BJ (cell line): ENCODE measurements around the gene AAGAB. TPM values are rescaled to one million over a fixed set of nuclear protein-coding genes. Genes with fewer than 3 reads are reported as not detected.

ENCODE experiments used
- CTCF ChIA-PET: fragments of 350-600 bp; formaldehyde crosslinking; extraction: SDS; loops from one replicate; lab custom pipeline; 2021; ENCODE audit warnings: antibody characterized with exemption, inconsistent platforms; lab: Yijun Ruan, JAX
- POLR2A ChIA-PET: fragments of 300-600 bp; sonication (Branson Sonifier 250); formaldehyde crosslinking; extraction: SDS; loops from one replicate; lab custom pipeline; 2021; ENCODE audit warnings: antibody characterized with exemption; lab: Charles Lee
- DNase-seq: peaks from one replicate; pipeline ENCODE4 v3.0.0-alpha.2; 2011; ENCODE audit warnings: low read depth
- H3K27me3 ChIP-seq: 2 replicates; pipeline ENCODE4 v1.6.0; 2011; ENCODE audit warnings: low read length; ENCODE audit not compliant: control insufficient read depth, insufficient read depth
- H3K36me3 ChIP-seq: 2 replicates; pipeline ENCODE4 v1.5.1; 2011; ENCODE audit warnings: low read length; ENCODE audit not compliant: control insufficient read depth, insufficient read depth
- H3K4me3 ChIP-seq: 2 replicates; pipeline ENCODE4 v1.5.1; 2011; ENCODE audit warnings: low read depth, mild to moderate bottlenecking, control low read depth, low read length
- polyA plus RNA-seq: library from polyadenylated mRNA; depleted of rRNA; stranded (reverse); fragments of >200 nt; gene quantifications from 2 replicates; pipeline ENCODE4 v1.2.3, GENCODE V29; 2011
- TF ChIP-seq, protein P1 (sequence below): IDR thresholded peaks from 2 replicates; pipeline ENCODE4 v1.5.1; 2011; ENCODE audit warnings: low read depth, mild to moderate bottlenecking, control low read depth, inconsistent platforms, low read length, moderate library complexity; ENCODE audit not compliant: insufficient read depth

The AAGAB gene
- polyA plus RNA-seq, 1 experiment: 28.4 TPM

DNA sequence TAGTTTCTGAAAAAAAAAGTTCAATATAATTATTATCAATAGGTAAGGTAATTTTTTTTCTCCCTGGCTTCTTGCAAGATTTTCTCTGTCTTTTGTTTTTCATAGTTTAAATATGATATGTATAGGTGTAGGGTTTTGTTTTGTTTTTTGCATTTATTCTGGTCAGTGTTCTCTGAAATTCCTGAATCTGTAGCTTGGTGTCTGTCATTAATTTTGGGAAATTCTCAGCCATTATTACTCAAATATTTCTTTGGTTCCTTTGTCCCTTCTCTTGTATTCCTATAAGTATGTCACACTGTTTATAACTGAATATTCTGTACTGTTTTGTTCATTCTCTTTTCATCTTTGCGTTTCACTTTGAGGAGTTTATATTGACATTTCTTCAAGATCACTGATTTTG lies 22.2 kb upstream of the AAGAB start:
- POLR2A ChIA-PET: no interaction called here

DNA sequence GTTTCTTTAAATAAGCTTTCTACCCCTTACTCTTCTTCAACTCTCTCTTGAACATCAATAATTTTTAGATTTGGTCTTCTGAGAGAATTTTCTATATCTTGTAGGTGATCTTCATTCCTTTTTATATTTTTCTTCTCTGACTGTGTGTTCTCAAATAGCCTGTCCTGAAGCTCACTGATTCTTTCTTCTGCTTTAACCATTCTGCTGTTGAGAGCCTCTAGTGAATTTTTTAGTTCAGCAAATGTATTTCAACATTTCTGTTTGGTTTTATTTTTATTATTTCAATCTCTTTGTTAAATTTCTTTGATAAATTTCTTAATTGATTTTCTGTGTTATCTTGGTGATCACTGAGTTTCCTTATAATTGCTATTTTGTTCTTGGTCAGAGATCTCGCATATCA lies 19.8 kb upstream of the AAGAB start:
- H3K27me3 ChIP-seq: no peaks in the 10 kb centered on the region
- TF ChIP-seq, protein P1, sequence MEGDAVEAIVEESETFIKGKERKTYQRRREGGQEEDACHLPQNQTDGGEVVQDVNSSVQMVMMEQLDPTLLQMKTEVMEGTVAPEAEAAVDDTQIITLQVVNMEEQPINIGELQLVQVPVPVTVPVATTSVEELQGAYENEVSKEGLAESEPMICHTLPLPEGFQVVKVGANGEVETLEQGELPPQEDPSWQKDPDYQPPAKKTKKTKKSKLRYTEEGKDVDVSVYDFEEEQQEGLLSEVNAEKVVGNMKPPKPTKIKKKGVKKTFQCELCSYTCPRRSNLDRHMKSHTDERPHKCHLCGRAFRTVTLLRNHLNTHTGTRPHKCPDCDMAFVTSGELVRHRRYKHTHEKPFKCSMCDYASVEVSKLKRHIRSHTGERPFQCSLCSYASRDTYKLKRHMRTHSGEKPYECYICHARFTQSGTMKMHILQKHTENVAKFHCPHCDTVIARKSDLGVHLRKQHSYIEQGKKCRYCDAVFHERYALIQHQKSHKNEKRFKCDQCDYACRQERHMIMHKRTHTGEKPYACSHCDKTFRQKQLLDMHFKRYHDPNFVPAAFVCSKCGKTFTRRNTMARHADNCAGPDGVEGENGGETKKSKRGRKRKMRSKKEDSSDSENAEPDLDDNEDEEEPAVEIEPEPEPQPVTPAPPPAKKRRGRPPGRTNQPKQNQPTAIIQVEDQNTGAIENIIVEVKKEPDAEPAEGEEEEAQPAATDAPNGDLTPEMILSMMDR: no peak
- ChIA-PET POLR2A (no interaction called here), CTCF (no interaction called here)
- DNase-seq: no peak
- no peaks in the 10 kb centered on the region for H3K36me3 ChIP-seq
- H3K4me3 ChIP-seq: no peak overlapping the region

More for the DNA sequence above, 22.2 kb upstream of the AAGAB start:
- Histone ChIP-seq H3K36me3 (no peaks in the 10 kb centered on the region), H3K4me3 (no peak overlapping the region), H3K27me3 (no peaks in the 10 kb centered on the region)
- no peak for DNase-seq
- TF ChIP-seq, protein P1: no peak
- CTCF ChIA-PET: no interaction called here

DNA sequence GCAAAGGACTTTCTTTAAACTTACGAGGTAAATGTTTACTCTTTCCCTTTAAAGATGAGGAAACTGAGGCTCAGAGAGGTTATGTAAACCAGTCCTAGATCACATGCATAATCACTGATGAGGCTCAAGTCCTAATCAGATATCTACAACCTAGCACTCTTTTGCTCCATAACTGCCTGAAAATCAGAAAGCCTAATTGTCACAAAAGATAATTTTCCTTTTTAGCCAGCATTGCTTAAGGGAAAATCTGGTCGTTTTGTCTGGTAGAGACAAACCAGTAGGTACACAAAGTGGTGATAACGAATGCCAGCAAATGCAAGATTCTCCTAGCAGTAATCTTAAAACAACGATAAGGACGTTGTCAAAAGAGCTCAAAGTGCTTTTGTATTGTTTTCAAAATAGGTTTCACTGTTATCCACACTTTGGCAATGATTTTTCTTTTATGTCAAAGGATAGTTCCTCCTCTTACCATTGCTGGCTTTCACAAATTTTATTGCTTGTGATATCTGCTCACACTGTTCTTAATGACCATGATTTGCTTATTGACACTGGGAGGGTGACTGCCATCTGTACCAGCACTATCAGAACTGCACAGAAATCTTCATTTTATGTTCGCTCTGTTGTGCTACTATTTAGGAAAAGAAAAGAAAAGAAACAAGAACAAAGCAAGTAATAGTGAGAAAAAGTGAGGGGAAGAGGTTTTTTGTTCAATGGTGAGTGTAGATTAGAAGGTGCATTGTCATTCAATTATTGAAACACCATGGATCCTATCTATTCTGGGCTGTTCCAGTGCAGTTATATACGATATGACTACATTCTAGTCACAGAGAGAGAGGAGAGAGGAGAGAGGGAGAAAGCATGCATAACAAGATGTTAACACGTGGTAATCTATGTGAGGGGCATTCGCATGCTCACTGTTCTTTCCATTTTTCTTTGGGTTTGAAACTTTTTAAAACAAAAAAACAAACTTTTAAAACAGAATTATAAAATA lies 13.8 kb upstream of the AAGAB start:
- TF ChIP-seq, protein P1: no peak
- Histone ChIP-seq H3K27me3 (no peaks in the 10 kb centered on the region), H3K36me3 (no peaks in the 10 kb centered on the region), H3K4me3 (no peak overlapping the region)
- CTCF ChIA-PET: interaction anchor here (1.0 kb wide), 1 partner anchor 11 kb away, joined by 3 read pairs; no protein-coding TSS in a partner anchor
- POLR2A ChIA-PET: no interaction called here
- DNase-seq: no peak

DNA sequence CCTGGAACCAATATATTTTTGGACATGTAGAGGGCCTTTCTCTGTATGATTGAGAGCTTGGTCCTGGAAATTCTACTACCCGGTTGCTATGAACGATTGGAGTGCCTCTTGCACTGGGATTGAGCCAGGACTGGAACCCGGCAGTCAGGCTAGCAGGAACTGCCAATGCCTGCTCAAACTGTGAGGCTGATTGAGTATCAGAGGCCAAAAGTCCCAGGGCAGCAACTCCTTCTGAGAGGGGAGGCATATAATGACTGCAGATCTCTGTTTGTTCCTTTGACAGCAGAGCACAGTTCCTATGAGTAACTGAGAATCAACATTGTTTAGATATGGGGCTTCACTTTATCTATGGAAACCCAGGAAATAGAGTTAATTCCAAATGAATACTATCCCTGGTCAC lies 13.0 kb upstream of the AAGAB start:
- Histone ChIP-seq H3K36me3 (no peaks in the 10 kb centered on the region), H3K27me3 (no peaks in the 10 kb centered on the region), H3K4me3 (no peak overlapping the region)
- ChIA-PET CTCF (no interaction called here), POLR2A (no interaction called here)
- no peak for DNase-seq
- TF ChIP-seq, protein P1: no peak

DNA sequence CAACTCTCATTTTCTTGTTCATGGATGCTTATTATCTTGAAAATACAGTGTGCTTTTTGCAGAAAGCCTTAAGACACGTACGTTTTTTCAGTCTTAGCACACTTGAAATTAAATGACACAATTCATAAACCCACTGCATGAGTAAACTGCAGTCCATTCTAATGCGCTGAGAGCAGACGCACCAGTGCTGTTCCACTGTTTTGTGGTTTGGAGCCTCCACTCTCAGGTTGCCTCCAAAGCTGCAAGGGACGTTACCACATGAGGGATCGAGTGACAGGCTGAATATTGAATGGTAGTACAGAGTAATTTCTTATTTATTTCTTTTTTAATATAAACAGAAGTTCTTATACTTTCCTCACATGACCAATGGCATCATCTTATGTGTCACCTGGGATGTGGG lies 12.4 kb upstream of the AAGAB start:
- no peak for DNase-seq
- POLR2A ChIA-PET: no interaction called here
- no peak overlapping the region for H3K4me3 ChIP-seq
- TF ChIP-seq, protein P1: no peak
- CTCF ChIA-PET: no interaction called here
- no peaks in the 10 kb centered on the region for H3K36me3 ChIP-seq
- H3K27me3 ChIP-seq: no peaks in the 10 kb centered on the region
